Activated gamma-delta T cell treated with Interleukin-2 at 50 U/mL for 16 hours (primary cell): ENCODE data around the gene DOCK4.

Source experiments
- DNase-seq: peaks from one replicate; pipeline ENCODE4 v3.0.0-alpha.2; 2020

DOCK4 gene

GRCh38 chr7:112047421-112047820, 158.8 kb downstream of the DOCK4 start:
- no peak for DNase-seq

- DNase-seq: no peak
Measured at GRCh38 chr7:112045222-112045621, 161.0 kb downstream of the DOCK4 start.

GRCh38 chr7:112042631-112043030, 163.6 kb downstream of the DOCK4 start:
- no peak for DNase-seq

- DNase-seq: no peak
Measured at GRCh38 chr7:112038353-112038752, 167.8 kb downstream of the DOCK4 start.

GRCh38 chr7:112036071-112036470, 170.1 kb downstream of the DOCK4 start:
- no peak for DNase-seq

GRCh38 chr7:112031689-112032088, 174.5 kb downstream of the DOCK4 start:
- DNase-seq: no peak

GRCh38 chr7:112025556-112025955, 180.6 kb downstream of the DOCK4 start:
- no peak for DNase-seq

- no peak for DNase-seq
Measured at GRCh38 chr7:112023786-112024185, 182.4 kb downstream of the DOCK4 start.

- no peak for DNase-seq
Measured at GRCh38 chr7:112023282-112023681, 182.9 kb downstream of the DOCK4 start.

- no peak for DNase-seq
Measured at GRCh38 chr7:112022128-112022527, 184.1 kb downstream of the DOCK4 start.

- no peak for DNase-seq
Measured at GRCh38 chr7:112021379-112022044, 184.7 kb downstream of the DOCK4 start.

GRCh38 chr7:112020800-112021199, 185.4 kb downstream of the DOCK4 start:
- DNase-seq: no peak

- DNase-seq: no peak
Measured at GRCh38 chr7:112019932-112020331, 186.3 kb downstream of the DOCK4 start.

- no peak for DNase-seq
Measured at GRCh38 chr7:112018305-112019030, 187.7 kb downstream of the DOCK4 start.

GRCh38 chr7:112015146-112015545, 191.1 kb downstream of the DOCK4 start:
- DNase-seq: no peak

- no peak for DNase-seq
Measured at GRCh38 chr7:112014347-112014746, 191.9 kb downstream of the DOCK4 start.

- no peak for DNase-seq
Measured at GRCh38 chr7:112013274-112013673, 192.9 kb downstream of the DOCK4 start.

GRCh38 chr7:112012242-112012641, 194.0 kb downstream of the DOCK4 start:
- no peak for DNase-seq

GRCh38 chr7:112010994-112011393, 195.2 kb downstream of the DOCK4 start:
- no peak for DNase-seq

- no peak for DNase-seq
Measured at GRCh38 chr7:112010109-112010508, 196.1 kb downstream of the DOCK4 start.

GRCh38 chr7:112009081-112009480, 197.1 kb downstream of the DOCK4 start:
- no peak for DNase-seq

- no peak for DNase-seq
Measured at GRCh38 chr7:112007185-112007584, 199.0 kb downstream of the DOCK4 start.

GRCh38 chr7:112006071-112006470, 200.1 kb downstream of the DOCK4 start:
- DNase-seq: no peak

- no peak for DNase-seq
Measured at GRCh38 chr7:112005205-112005775, 200.9 kb downstream of the DOCK4 start.
